GM23248 (cell line): Measurements from ENCODE around the gene FBXO38. TPM values are rescaled to one million over a fixed set of nuclear protein-coding genes. Genes with fewer than 3 reads are reported as not detected.
A peak's percentile ranks its signal among the peaks of the same experiment; 100 is the strongest.

Experiments
- DNase-seq: peaks from one replicate; pipeline ENCODE4 v3.0.0-alpha.2; 2015
- H2AFZ ChIP-seq: fragments of 200-600 bp; sonication (generic); 2 replicates; pipeline ENCODE4 v1.6.1; 2016; ENCODE audit warnings: antibody characterized with exemption
- H3F3A ChIP-seq: fragments of 200-600 bp; sonication (generic); 2 replicates; pipeline ENCODE4 v1.6.1; 2016; ENCODE audit warnings: mild to moderate bottlenecking, antibody characterized with exemption, mixed run types; ENCODE audit not compliant: insufficient read depth
- H3K27ac ChIP-seq: fragments of 200-600 bp; sonication (generic); 2 replicates; pipeline ENCODE4 v1.5.1; 2016; ENCODE audit warnings: mild to moderate bottlenecking
- H3K27me3 ChIP-seq: fragments of 200-600 bp; sonication (generic); replicated peaks from 2 replicates; pipeline ENCODE4 v1.6.1; 2016; ENCODE audit warnings: mild to moderate bottlenecking; ENCODE audit not compliant: insufficient read depth
- H3K36me3 ChIP-seq: fragments of 200-600 bp; sonication (generic); 2 replicates; pipeline ENCODE4 v1.6.1; 2016; ENCODE audit warnings: low read depth, mild to moderate bottlenecking
- H3K4me1 ChIP-seq: fragments of 200-600 bp; sonication (generic); 2 replicates; pipeline ENCODE4 v1.6.1; 2016; ENCODE audit warnings: mild to moderate bottlenecking; ENCODE audit not compliant: insufficient read depth
- H3K4me2 ChIP-seq: fragments of 200-600 bp; sonication (generic); one replicate; pipeline ENCODE4 v1.6.1; 2016; ENCODE audit warnings: mild to moderate bottlenecking; ENCODE audit not compliant: unreplicated experiment
- H3K4me3 ChIP-seq: fragments of 200-600 bp; sonication (generic); 2 replicates; pipeline ENCODE4 v1.5.1; 2016; ENCODE audit warnings: mild to moderate bottlenecking
- H3K79me2 ChIP-seq: fragments of 200-600 bp; sonication (generic); 2 replicates; pipeline ENCODE4 v1.6.1; 2016; ENCODE audit warnings: mild to moderate bottlenecking; ENCODE audit not compliant: insufficient read depth
- H3K9ac ChIP-seq: fragments of 200-600 bp; sonication (generic); 2 replicates; pipeline ENCODE4 v1.6.1; 2016; ENCODE audit warnings: mild to moderate bottlenecking
- H3K9me2 ChIP-seq: fragments of 200-600 bp; sonication (generic); 2 replicates; pipeline ENCODE4 v1.6.1; 2016; ENCODE audit warnings: mixed run types, mild to moderate bottlenecking, moderate library complexity; ENCODE audit not compliant: insufficient read depth
- H3K9me3 ChIP-seq: fragments of 200-600 bp; sonication (generic); one replicate; pipeline ENCODE4 v1.6.1; 2017; ENCODE audit warnings: low read depth
- H4K20me1 ChIP-seq: fragments of 200-600 bp; sonication (generic); 2 replicates; pipeline ENCODE4 v1.6.0; 2016; ENCODE audit not compliant: insufficient read depth
- EZH2 ChIP-seq: fragments of 200-600 bp; sonication (generic); IDR thresholded peaks from 2 replicates; pipeline ENCODE4 v1.6.1; 2018; ENCODE audit warnings: antibody characterized with exemption, mild to moderate bottlenecking; ENCODE audit not compliant: insufficient read depth, poor library complexity, severe bottlenecking
- EZH2phosphoT487 ChIP-seq: fragments of 200-600 bp; sonication (generic); IDR thresholded peaks from 2 replicates; pipeline ENCODE4 v1.6.1; 2018; ENCODE audit warnings: antibody characterized with exemption, moderate library complexity, mild to moderate bottlenecking, low read depth; ENCODE audit not compliant: insufficient read depth
- WGBS, 2 experiments: methylation state at CpG; one replicate each; pipeline ENCODE4 v1.1.6; 2015 to 2017; ENCODE audit warnings: low lambda C conversion rate in 2 of 2, low coverage in 1 of 2; ENCODE audit errors: missing lambda C conversion rate in 2 of 2; 5-methylcytosine and 5-hydroxymethylcytosine counted together
- in situ Hi-C: fragments of 300-500 bp; cut with MboI; formaldehyde crosslinking; loops from 2 replicates; pipeline ENCODE4 v1.15.0; 2020
- polyA plus RNA-seq: library from polyadenylated mRNA; unstranded; fragments of >200 nt; fragmentation: Nextera tagmentation; extraction: Ambion mirVana; gene quantifications from 2 replicates; pipeline ENCODE4 v1.2.1, GENCODE V29; 2016
- total RNA-seq: library from RNA; depleted of rRNA; stranded (reverse); fragments of >200 nt; shearing (Covaris generic); gene quantifications from 2 replicates; pipeline ENCODE4 v1.2.3, GENCODE V29; 2014

The FBXO38 gene
- total and polyA plus RNA-seq, 2 experiments from 2014 or later: 16.7 to 55.3 TPM

GRCh38 chr5:148403344-148403743, 19.6 kb downstream of the FBXO38 start:
- peaks cover 68% of the 10 kb centered on the region for H3K36me3 ChIP-seq
- no peak for DNase-seq
- in situ Hi-C loops: no loop called here

GRCh38 chr5:148406406-148406805, 22.6 kb downstream of the FBXO38 start:
- Histone ChIP-seq H3K27ac (no peak overlapping the region), H4K20me1 (0 out of 2 replicates have a peak, but pooled peaks cover 4% of the 10 kb centered on the region), H3F3A (0 out of 2 replicates have a peak, but pooled peaks cover 5% of the 10 kb centered on the region), H2AFZ (no peak overlapping the region), H3K9ac (no peak overlapping the region), H3K36me3 (peaks cover 92% of the 10 kb centered on the region), H3K79me2 (peaks cover 28% of the 10 kb centered on the region; the same call in 1 of the 2 replicates), H3K9me3 (no peaks in the 10 kb centered on the region), H3K27me3 (no peaks in the 10 kb centered on the region), H3K4me2 (no peak overlapping the region), H3K4me1 (peaks cover 6% of the 10 kb centered on the region), H3K4me3 (no peak overlapping the region), H3K9me2 (no peaks in the 10 kb centered on the region)
- 91 to 93% methylated on average over 3 of the region's 3 CpGs for WGBS, 2 experiments
- in situ Hi-C loops: no loop called here
- no peak for TF ChIP-seq EZH2phosphoT487
- no peak for TF ChIP-seq EZH2
- no peak for DNase-seq

More at GRCh38 chr5:148403344-148403743, 19.6 kb downstream of the FBXO38 start:
- Histone ChIP-seq H3K27me3 (no peaks in the 10 kb centered on the region), H3F3A (peaks cover 12% of the 10 kb centered on the region; the same call in 1 of the 2 replicates), H3K79me2 (peaks cover 39% of the 10 kb centered on the region; the same call in 1 of the 2 replicates), H4K20me1 (0 out of 2 replicates have a peak, but pooled peaks cover 4% of the 10 kb centered on the region), H3K4me3 (no peak overlapping the region), H3K9me2 (no peaks in the 10 kb centered on the region), H3K9ac (no peak overlapping the region), H3K4me2 (no peak overlapping the region), H3K27ac (no peak overlapping the region), H3K4me1 (peaks cover 15% of the 10 kb centered on the region), H2AFZ (no peak overlapping the region), H3K9me3 (no peaks in the 10 kb centered on the region)
- TF ChIP-seq EZH2phosphoT487: no peak
- TF ChIP-seq EZH2: no peak

GRCh38 chr5:148408092-148408491, 24.3 kb downstream of the FBXO38 start:
- Histone ChIP-seq H3K27ac (no peak overlapping the region), H3K4me3 (no peak overlapping the region), H3K4me1 (no peaks in the 10 kb centered on the region), H3K4me2 (no peak overlapping the region), H3K79me2 (0 out of 2 replicates have a peak, but pooled peaks cover 11% of the 10 kb centered on the region), H3K9ac (no peak overlapping the region), H2AFZ (no peak overlapping the region), H3K27me3 (no peaks in the 10 kb centered on the region), H4K20me1 (0 out of 2 replicates have a peak, but pooled peaks cover 4% of the 10 kb centered on the region), H3K9me2 (no peaks in the 10 kb centered on the region), H3K9me3 (no peaks in the 10 kb centered on the region), H3F3A (no peaks in the 10 kb centered on the region), H3K36me3 (peaks cover 93% of the 10 kb centered on the region)
- 37 to 43% methylated on average over 3 of the region's 3 CpGs for WGBS, 2 experiments
- no peak for TF ChIP-seq EZH2
- no peak for TF ChIP-seq EZH2phosphoT487
- in situ Hi-C loops: no loop called here
- no peak for DNase-seq

GRCh38 chr5:148412124-148412523, 28.4 kb downstream of the FBXO38 start:
- no peak for DNase-seq
- in situ Hi-C loops: no loop called here
- Histone ChIP-seq H3K4me3 (no peak overlapping the region), H3K27ac (no peak overlapping the region), H3K9ac (no peak overlapping the region), H3K36me3 (peaks cover 91% of the 10 kb centered on the region), H3K9me3 (no peaks in the 10 kb centered on the region), H3K9me2 (no peaks in the 10 kb centered on the region), H3K4me1 (peaks cover 7% of the 10 kb centered on the region), H3K27me3 (no peaks in the 10 kb centered on the region), H3K79me2 (no peaks in the 10 kb centered on the region), H2AFZ (no peak overlapping the region), H3F3A (peaks cover 13% of the 10 kb centered on the region), H4K20me1 (no peaks in the 10 kb centered on the region), H3K4me2 (no peak overlapping the region)
- TF ChIP-seq EZH2phosphoT487 (no peak), EZH2 (no peak)
- 95% methylated on average over 2 of the region's 2 CpGs for WGBS, 2 experiments

- Histone ChIP-seq H3K36me3 (peaks cover 90% of the 10 kb centered on the region), H3K4me2 (no peak overlapping the region)
Observed at GRCh38 chr5:148414833-148415232, 31.1 kb downstream of the FBXO38 start.

More at GRCh38 chr5:148414833-148415232, 31.1 kb downstream of the FBXO38 start:
- no peak for TF ChIP-seq EZH2
- no peak for TF ChIP-seq EZH2phosphoT487
- H3K9ac ChIP-seq: no peak overlapping the region
- H3K27ac ChIP-seq: no peak overlapping the region
- no peaks in the 10 kb centered on the region for H3K79me2 ChIP-seq
- in situ Hi-C loops: no loop called here
- no peaks in the 10 kb centered on the region for H4K20me1 ChIP-seq
- H3K4me3 ChIP-seq: no peak overlapping the region
- H3K9me3 ChIP-seq: no peaks in the 10 kb centered on the region
- DNase-seq: peak; percentile 14
- H2AFZ ChIP-seq: no peak overlapping the region
- peaks cover 10% of the 10 kb centered on the region for H3K4me1 ChIP-seq
- H3K9me2 ChIP-seq: no peaks in the 10 kb centered on the region
- H3F3A ChIP-seq: peaks cover 17% of the 10 kb centered on the region
- 88 to 91% methylated on average over 4 of the region's 4 CpGs for WGBS, 2 experiments
- no peaks in the 10 kb centered on the region for H3K27me3 ChIP-seq
